ELR (cell line): Measurements from ENCODE around the gene NPC2.

Source experiments
- DNase-seq: peaks from one replicate; pipeline ENCODE4 v3.0.0-alpha.2; 2015; ENCODE audit warnings: low read depth

Gene NPC2

GRCh38 chr14:74519316-74520074 lies 26.4 kb upstream of the NPC2 start:
- no peak for DNase-seq

GRCh38 chr14:74518221-74518620 lies 25.1 kb upstream of the NPC2 start:
- DNase-seq = no peak

GRCh38 chr14:74517731-74518130 lies 24.6 kb upstream of the NPC2 start:
- DNase-seq = no peak

- peak; percentile 42 for DNase-seq
These were observed 23.5 kb upstream of the NPC2 start for GRCh38 chr14:74516451-74517160.

- no peak for DNase-seq
These were observed 22.8 kb upstream of the NPC2 start for GRCh38 chr14:74515891-74516412.

- no peak for DNase-seq
These were observed 21.4 kb upstream of the NPC2 start for GRCh38 chr14:74514471-74514941.

- no peak for DNase-seq
These were observed 19.1 kb upstream of the NPC2 start for GRCh38 chr14:74511966-74512830.

GRCh38 chr14:74510959-74511409 lies 17.9 kb upstream of the NPC2 start:
- peak; percentile 84 for DNase-seq

- DNase-seq = peak; percentile 65
These were observed 17.3 kb upstream of the NPC2 start for GRCh38 chr14:74510223-74510931.

- DNase-seq = no peak
These were observed 16.6 kb upstream of the NPC2 start for GRCh38 chr14:74509587-74510222.

GRCh38 chr14:74508844-74509428 lies 15.8 kb upstream of the NPC2 start:
- no peak for DNase-seq

GRCh38 chr14:74508292-74508731 lies 15.2 kb upstream of the NPC2 start:
- DNase-seq = peak; percentile 38

GRCh38 chr14:74507840-74508239 lies 14.7 kb upstream of the NPC2 start:
- DNase-seq = no peak

GRCh38 chr14:74507085-74507484 lies 14.0 kb upstream of the NPC2 start:
- DNase-seq = no peak

- no peak for DNase-seq
These were observed 13.3 kb upstream of the NPC2 start for GRCh38 chr14:74506411-74506851.

GRCh38 chr14:74505831-74506230 lies 12.7 kb upstream of the NPC2 start:
- no peak for DNase-seq

GRCh38 chr14:74504874-74505720 lies 12.0 kb upstream of the NPC2 start:
- DNase-seq = no peak

GRCh38 chr14:74504412-74504811 lies 11.3 kb upstream of the NPC2 start:
- DNase-seq = no peak

GRCh38 chr14:74503938-74504335 lies 10.8 kb upstream of the NPC2 start:
- no peak for DNase-seq
